ENCODE measurements around the gene MOB2.

The MOB2 gene

GRCh38 chr11:1504138-1504537 is 17.6 kb upstream of the MOB2 start:
- in situ Hi-C loops (cut with HindIII; ENCODE audit: low sequenced_read_pairs): no loop called here
- no peak overlapping the region for H3K4me3 ChIP-seq (ENCODE audit: low read depth, low read length)
- no peak for TF ChIP-seq CTCF (IDR thresholded peaks at IDR 0.05; ENCODE audit: low read depth, low read length)
- no peak for DNase-seq (ENCODE audit: low read depth, low spot score)

- in situ Hi-C loops (cut with HindIII; ENCODE audit: low sequenced_read_pairs): no loop called here
- no peak for TF ChIP-seq CTCF (IDR thresholded peaks at IDR 0.05; ENCODE audit: low read depth, low read length)
Measured at GRCh38 chr11:1503708-1504104, 17.1 kb upstream of the MOB2 start.

GRCh38 chr11:1502954-1503707 is 16.6 kb upstream of the MOB2 start:
- H3K4me3 ChIP-seq (ENCODE audit: low read depth, low read length): no peak overlapping the region
- in situ Hi-C loops (cut with HindIII; ENCODE audit: low sequenced_read_pairs): no loop called here
- TF ChIP-seq CTCF (IDR thresholded peaks at IDR 0.05; ENCODE audit: low read depth, low read length): no peak
- no peak for DNase-seq (ENCODE audit: low read depth, low spot score)

More at GRCh38 chr11:1503708-1504104, 17.1 kb upstream of the MOB2 start:
- no peak for DNase-seq (ENCODE audit: low read depth, low spot score)
- H3K4me3 ChIP-seq (ENCODE audit: low read depth, low read length): no peak overlapping the region

GRCh38 chr11:1502168-1502953 is 15.8 kb upstream of the MOB2 start:
- H3K4me3 ChIP-seq (ENCODE audit: low read depth, low read length): no peak overlapping the region
- no peak for TF ChIP-seq CTCF (IDR thresholded peaks at IDR 0.05; ENCODE audit: low read depth, low read length)
- in situ Hi-C loops (cut with HindIII; ENCODE audit: low sequenced_read_pairs): no loop called here
- DNase-seq (ENCODE audit: low read depth, low spot score): no peak

- no peak for TF ChIP-seq CTCF (IDR thresholded peaks at IDR 0.05; ENCODE audit: low read depth, low read length)
- H3K4me3 ChIP-seq (ENCODE audit: low read depth, low read length): no peak overlapping the region
- no peak for DNase-seq (ENCODE audit: low read depth, low spot score)
- in situ Hi-C loops (cut with HindIII; ENCODE audit: low sequenced_read_pairs): no loop called here
Measured at GRCh38 chr11:1501421-1502167, 15.0 kb upstream of the MOB2 start.

Measured in astrocyte of the spinal cord (primary cell).